Endothelial cell of umbilical vein (primary cell): ENCODE results near the gene TMEM167B. TPM values are rescaled to one million over a fixed set of nuclear protein-coding genes. Genes with fewer than 3 reads are reported as not detected.

Experiments used
- BruUV-seq: library from RNA; stranded (reverse); fragments of 400-500 nt; replicated peaks from 2 replicates; lab custom pipeline; 2021; lab: Mats Ljungman, UMichigan
- CTCF ChIA-PET: fragments of 300-600, 350-600 bp; sonication (Branson Sonifier 250); formaldehyde crosslinking; loops from one replicate; lab custom pipeline; 2021; ENCODE audit warnings: antibody characterized with exemption, inconsistent platforms; lab: Charles Lee
- POLR2A ChIA-PET: fragments of 300-600, 350-600 bp; sonication (Branson Sonifier 250); formaldehyde crosslinking; loops from one replicate; lab custom pipeline; 2021; ENCODE audit warnings: antibody characterized with exemption, inconsistent platforms; lab: Charles Lee
- DNase-seq: peaks from one replicate; pipeline ENCODE4 v3.0.0-alpha.2; 2011; ENCODE audit warnings: low read depth, low spot score
- FAIRE-seq: peaks from 2 replicates; lab custom pipeline; 2011; peaks lifted over from hg19 to GRCh38; lab: Jason Lieb, UNC
- H2AFZ ChIP-seq: 2 replicates; pipeline ENCODE4 v1.6.0; 2012; ENCODE audit warnings: low read depth, low read length, control low read depth, inconsistent platforms
- H3K27ac ChIP-seq: 2 replicates; pipeline ENCODE4 v1.5.1; 2011; ENCODE audit warnings: low read depth, mild to moderate bottlenecking, control low read depth, low read length, moderate library complexity; ENCODE audit not compliant: insufficient read depth
- H3K27me3 ChIP-seq, 2 experiments: 2 replicates each; pipeline versions ENCODE4 v1.6.0 to v1.6.1; 2011; ENCODE audit warnings: low read length in 2 of 2, mixed read lengths in 1 of 2; ENCODE audit not compliant: control insufficient read depth in 2 of 2, insufficient read depth in 2 of 2
- H3K36me3 ChIP-seq, 2 experiments: 2 replicates in 1 of 2; 3 replicates in 1 of 2; pipeline ENCODE4 v1.5.1; 2011; ENCODE audit warnings: low read length in 2 of 2, mild to moderate bottlenecking in 1 of 2, moderate library complexity in 1 of 2; ENCODE audit not compliant: control insufficient read depth in 2 of 2, insufficient read depth in 2 of 2; ENCODE audit errors: extremely low read depth in 1 of 2
- H3K4me1 ChIP-seq: 3 replicates; pipeline ENCODE4 v1.5.1; 2011; ENCODE audit warnings: mild to moderate bottlenecking, low read length; ENCODE audit not compliant: control insufficient read depth, insufficient read depth; ENCODE audit errors: extremely low read depth
- H3K4me2 ChIP-seq: 2 replicates; pipeline ENCODE4 v1.6.1; 2011; ENCODE audit warnings: low read length, control low read depth, mixed read lengths; ENCODE audit not compliant: insufficient read depth
- H3K4me3 ChIP-seq, 3 experiments: fragments of 200-600 bp in 1 of 3; sonication (generic), shearing (Covaris generic) in 1 of 3; replicated peaks in 1 of 3; 2 replicates each; pipeline ENCODE4 v1.5.1; 2011 to 2016; ENCODE audit warnings: control low read depth in 3 of 3, low read length in 3 of 3, mild to moderate bottlenecking in 2 of 3, inconsistent platforms in 1 of 3, low read depth in 1 of 3, moderate library complexity in 1 of 3; ENCODE audit not compliant: insufficient read depth in 1 of 3
- H3K79me2 ChIP-seq: 2 replicates; pipeline ENCODE4 v1.6.0; 2012; ENCODE audit warnings: low read length, inconsistent platforms; ENCODE audit not compliant: control insufficient read depth, insufficient read depth
- H3K9ac ChIP-seq: replicated peaks from 2 replicates; pipeline ENCODE3; 2011; ENCODE audit warnings: low read length, control low read depth; ENCODE audit not compliant: insufficient read depth; ENCODE audit errors: extremely low read depth
- H3K9me1 ChIP-seq: replicated peaks from 3 replicates; pipeline ENCODE4 v1.6.0; 2011; ENCODE audit warnings: mild to moderate bottlenecking, low read length; ENCODE audit not compliant: control insufficient read depth, insufficient read depth; ENCODE audit errors: extremely low read depth
- H3K9me3 ChIP-seq: replicated peaks from 2 replicates; pipeline ENCODE4 v1.5.1; 2012; ENCODE audit warnings: low read length, inconsistent platforms; ENCODE audit not compliant: control insufficient read depth, insufficient read depth
- H4K20me1 ChIP-seq: replicated peaks from 2 replicates; pipeline ENCODE3; 2011; ENCODE audit warnings: mild to moderate bottlenecking, low read length; ENCODE audit not compliant: control insufficient read depth, insufficient read depth; ENCODE audit errors: extremely low read depth
- EZH2 ChIP-seq: IDR thresholded peaks from 2 replicates; pipeline ENCODE4 v1.6.1; 2012; ENCODE audit warnings: borderline replicate concordance, low read depth, mild to moderate bottlenecking, moderate library complexity, low read length, inconsistent platforms; ENCODE audit not compliant: severe bottlenecking
- FOS ChIP-seq: IDR thresholded peaks from 2 replicates; pipeline ENCODE4 v1.6.1; 2011; ENCODE audit warnings: mild to moderate bottlenecking, low read length, moderate library complexity, borderline replicate concordance; ENCODE audit not compliant: insufficient read depth
- GATA2 ChIP-seq: IDR thresholded peaks from 2 replicates; pipeline ENCODE4 v1.7.0; 2011; ENCODE audit warnings: low read depth, mild to moderate bottlenecking, moderate library complexity, mixed read lengths, low read length; ENCODE audit not compliant: insufficient read length, insufficient read depth
- JUN ChIP-seq: IDR thresholded peaks from 2 replicates; pipeline ENCODE4 v1.6.1; 2011; ENCODE audit warnings: borderline replicate concordance, low read depth; ENCODE audit not compliant: insufficient read length, insufficient read depth
- MYC ChIP-seq: IDR thresholded peaks from one replicate; pipeline ENCODE4 v1.6.1; 2011; ENCODE audit warnings: mild to moderate bottlenecking, low read depth, low read length
- POLR2A ChIP-seq: IDR thresholded peaks from 2 replicates; pipeline ENCODE4 v1.6.1; 2012; ENCODE audit warnings: low read depth, mild to moderate bottlenecking, control low read depth, low read length
- POLR2AphosphoS5 ChIP-seq: IDR thresholded peaks from 2 replicates; pipeline ENCODE4 v1.6.1; 2012; ENCODE audit warnings: low read depth, mild to moderate bottlenecking, control low read depth, low read length, moderate library complexity; ENCODE audit not compliant: insufficient read depth
- dilution Hi-C: fragments of 300-500 bp; cut with MboI; formaldehyde crosslinking; loops from one replicate; pipeline ENCODE4 v1.15.0; 2019; ENCODE audit warnings: low sequenced_read_pairs; ENCODE audit not compliant: extremely low pct_ligation_motif_present
- intact Hi-C: fragments of 100-400 bp; cut with micrococcal nuclease; formaldehyde crosslinking; loops from one replicate; pipeline ENCODE4 v1.10.0; 2022
- polyA plus RNA-seq, 4 experiments: library from polyadenylated mRNA; depleted of rRNA in 3 of 4; stranded (reverse) in 3 of 4; unstranded in 1 of 4; fragments of >200 nt; gene quantifications; 2 replicates each; pipeline versions ENCODE4 v1.2.1 to v1.2.3, GENCODE V29; 2011 to 2012; ENCODE audit warnings: missing spikeins in 1 of 4
- total RNA-seq: library from RNA; stranded (reverse); gene quantifications from 2 replicates; pipeline ENCODE4 v1.2.3, GENCODE V29; 2021
- TF ChIP-seq, protein P1 (sequence below), 2 donors: IDR thresholded peaks; 1 replicate in 1 of 2; 2 replicates in 1 of 2; pipeline ENCODE4 v1.5.1; 2011; ENCODE audit warnings: low read length in 2 of 2, mild to moderate bottlenecking in 2 of 2, moderate library complexity in 2 of 2, control low read depth in 1 of 2, inconsistent platforms in 1 of 2, low read depth in 1 of 2; ENCODE audit not compliant: insufficient read depth in 1 of 2; ENCODE audit errors: extremely low read depth in 1 of 2
- TF ChIP-seq, protein P2 (sequence below): IDR thresholded peaks from 2 replicates; pipeline ENCODE4 v1.6.1; 2011; ENCODE audit not compliant: insufficient read depth, insufficient read length

Gene TMEM167B
- total and polyA plus RNA-seq, 2 donors (not counting 3 experiments of a cell fraction or from before 2014, with no cell fraction given), result 6.7 to 21.1 TPM

DNA sequence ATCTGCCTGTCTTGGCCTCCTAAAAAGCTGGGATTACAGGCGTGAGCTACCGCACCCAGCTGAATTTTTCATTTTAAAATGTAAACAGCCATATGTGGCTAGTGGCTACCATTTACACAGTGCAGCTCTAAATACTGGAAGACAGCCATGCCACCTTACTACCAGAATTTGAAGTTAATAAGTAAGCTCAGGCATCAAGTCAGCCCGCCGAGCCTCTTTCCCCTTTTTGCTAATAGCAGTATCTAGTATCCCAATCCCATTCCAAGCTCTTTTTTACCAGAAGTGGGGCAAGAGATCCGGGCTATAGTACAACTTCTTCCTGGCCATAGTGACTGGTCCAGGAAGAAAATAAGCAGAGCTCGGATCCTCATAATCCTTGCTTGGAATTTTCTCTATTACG is 29.9 kb upstream of the TMEM167B start:
- TF ChIP-seq JUN (no peak), MYC (no peak), POLR2AphosphoS5 (no peak)
- TF ChIP-seq, protein P1, sequence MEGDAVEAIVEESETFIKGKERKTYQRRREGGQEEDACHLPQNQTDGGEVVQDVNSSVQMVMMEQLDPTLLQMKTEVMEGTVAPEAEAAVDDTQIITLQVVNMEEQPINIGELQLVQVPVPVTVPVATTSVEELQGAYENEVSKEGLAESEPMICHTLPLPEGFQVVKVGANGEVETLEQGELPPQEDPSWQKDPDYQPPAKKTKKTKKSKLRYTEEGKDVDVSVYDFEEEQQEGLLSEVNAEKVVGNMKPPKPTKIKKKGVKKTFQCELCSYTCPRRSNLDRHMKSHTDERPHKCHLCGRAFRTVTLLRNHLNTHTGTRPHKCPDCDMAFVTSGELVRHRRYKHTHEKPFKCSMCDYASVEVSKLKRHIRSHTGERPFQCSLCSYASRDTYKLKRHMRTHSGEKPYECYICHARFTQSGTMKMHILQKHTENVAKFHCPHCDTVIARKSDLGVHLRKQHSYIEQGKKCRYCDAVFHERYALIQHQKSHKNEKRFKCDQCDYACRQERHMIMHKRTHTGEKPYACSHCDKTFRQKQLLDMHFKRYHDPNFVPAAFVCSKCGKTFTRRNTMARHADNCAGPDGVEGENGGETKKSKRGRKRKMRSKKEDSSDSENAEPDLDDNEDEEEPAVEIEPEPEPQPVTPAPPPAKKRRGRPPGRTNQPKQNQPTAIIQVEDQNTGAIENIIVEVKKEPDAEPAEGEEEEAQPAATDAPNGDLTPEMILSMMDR (IDR thresholded peaks at IDR 0.05; ENCODE audit: extremely low read depth in 1 of 2, insufficient read depth in 1 of 2, low read depth in 1 of 2, low read length in 2 of 2), result no peak
- H3K4me1 ChIP-seq, result no peaks in the 10 kb centered on the region
- H3K9ac ChIP-seq, result no peak overlapping the region
- dilution Hi-C loops (no loop called here), intact Hi-C loops (loop anchor here (2.0 kb wide), 1 partner anchor 18 kb away; the partner anchor contains the start of gene WDR47)
- no peak overlapping the region for H3K27ac ChIP-seq
- H3K9me1 ChIP-seq, result no peaks in the 10 kb centered on the region
- no TSS peak for BruUV-seq
- H3K79me2 ChIP-seq, result no peaks in the 10 kb centered on the region
- H3K4me3 ChIP-seq, result no peak overlapping the region
- H3K36me3 ChIP-seq, result no peaks in the 10 kb centered on the region
- H2AFZ ChIP-seq, result no peak overlapping the region
- no peaks in the 10 kb centered on the region for H4K20me1 ChIP-seq
- H3K27me3 ChIP-seq, result no peaks in the 10 kb centered on the region
- ChIA-PET POLR2A (interaction anchor here (0.6 to 0.8 kb wide), 2 partner anchors 15 to 43 kb away, joined by 3 read pairs; partner anchors contain the start of gene TAF13), CTCF (interaction anchor here (0.8 to 1.5 kb wide), 2 partner anchors 10 to 39 kb away, joined by 3 to 4 read pairs; no protein-coding TSS in a partner anchor)
- no peaks in the 10 kb centered on the region for H3K9me3 ChIP-seq
- DNase-seq (no peak), FAIRE-seq (no peak)
- no peak overlapping the region for H3K4me2 ChIP-seq

DNA sequence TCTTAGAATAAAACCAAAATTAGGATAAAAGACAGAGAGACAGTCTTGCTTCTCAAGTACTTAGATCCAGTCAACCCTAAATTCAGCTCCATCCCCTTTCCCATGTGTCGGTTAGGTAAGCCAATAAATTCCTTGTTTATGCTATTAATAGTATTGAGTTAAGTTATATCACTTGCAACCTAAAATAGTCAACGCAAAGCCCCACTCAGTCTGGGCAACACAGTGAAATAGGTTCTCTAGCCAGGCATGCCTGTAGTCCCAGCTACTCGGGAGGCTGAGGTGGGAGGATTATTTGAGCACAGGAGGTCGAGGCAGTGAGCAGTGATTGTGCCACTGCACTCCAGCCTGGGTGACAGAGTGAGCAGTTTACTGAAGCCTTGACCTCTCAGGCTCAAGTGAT is 29.4 kb upstream of the TMEM167B start:
- FAIRE-seq, result no peak
- H3K27me3 ChIP-seq, result no peaks in the 10 kb centered on the region
- H3K36me3 ChIP-seq, result no peaks in the 10 kb centered on the region
- no peaks in the 10 kb centered on the region for H4K20me1 ChIP-seq
- H3K4me2 ChIP-seq, result no peak overlapping the region
- no peak for DNase-seq
- ChIA-PET CTCF (interaction anchor here (0.8 to 1.5 kb wide), 2 partner anchors 11 to 39 kb away, joined by 3 to 4 read pairs; no protein-coding TSS in a partner anchor), POLR2A (interaction anchor here (0.8 kb wide), 1 partner anchor 15 kb away, joined by 3 read pairs; the partner anchor contains the start of gene TAF13)
- no peak overlapping the region for H3K4me3 ChIP-seq
- no peaks in the 10 kb centered on the region for H3K9me3 ChIP-seq
- no peaks in the 10 kb centered on the region for H3K79me2 ChIP-seq
- no peak overlapping the region for H3K9ac ChIP-seq
- intact Hi-C loops, result loop anchor here (2.0 kb wide), 1 partner anchor 18 kb away; the partner anchor contains the start of gene WDR47
- H3K9me1 ChIP-seq, result no peaks in the 10 kb centered on the region
- TF ChIP-seq FOS, result no peak
- TF ChIP-seq, protein P1 (IDR thresholded peaks at IDR 0.05; ENCODE audit: extremely low read depth in 1 of 2, insufficient read depth in 1 of 2, low read depth in 1 of 2, low read length in 2 of 2), result no peak
- no peak for TF ChIP-seq MYC
- TF ChIP-seq EZH2, result no peak
- TF ChIP-seq GATA2, result no peak
- no peak for TF ChIP-seq JUN
- no peak for TF ChIP-seq POLR2A
- TF ChIP-seq POLR2AphosphoS5, result no peak
- TF ChIP-seq, protein P2, sequence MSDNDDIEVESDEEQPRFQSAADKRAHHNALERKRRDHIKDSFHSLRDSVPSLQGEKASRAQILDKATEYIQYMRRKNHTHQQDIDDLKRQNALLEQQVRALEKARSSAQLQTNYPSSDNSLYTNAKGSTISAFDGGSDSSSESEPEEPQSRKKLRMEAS, result no peak
- dilution Hi-C loops, result no loop called here
- no TSS peak for BruUV-seq
- no peak overlapping the region for H2AFZ ChIP-seq
- H3K4me1 ChIP-seq, result no peaks in the 10 kb centered on the region
- no peak overlapping the region for H3K27ac ChIP-seq
